T-cell (primary cell): Measurements from ENCODE around the gene PTPRM. TPM values are rescaled to one million over a fixed set of nuclear protein-coding genes. Genes with fewer than 3 reads are reported as not detected.

Source experiments
- ATAC-seq, 4 experiments: fragments of 200-7000 bp in 3 of 4; fragments of 150-1000 bp in 1 of 4; cut with Tn5 transposase; replicated peaks in 1 of 4; 1 replicate in 3 of 4; 2 replicates in 1 of 4; pipeline ENCODE4 v1.10.0; 2021; ENCODE audit warnings: moderate library complexity in 3 of 4, mild to moderate bottlenecking in 2 of 4, moderate number of reproducible peaks in 1 of 4
- CTCF ChIA-PET, 2 donors: fragments of 300-600 bp; sonication (Branson Sonifier 250); formaldehyde crosslinking; loops; one replicate each; lab custom pipeline; 2022; ENCODE audit warnings: antibody characterized with exemption in 2 of 2; lab: Charles Lee
- POLR2A ChIA-PET, 2 donors: fragments of 300-600 bp; sonication (Branson Sonifier 250); formaldehyde crosslinking; loops; one replicate each; lab custom pipeline; 2022; ENCODE audit warnings: antibody characterized with exemption in 2 of 2; lab: Charles Lee
- DNase-seq, 35 experiments: peaks; one replicate each; pipeline versions ENCODE4 v3.0.0 to v3.0.0-alpha.2; 2013 to 2023
- H3K27ac ChIP-seq: one replicate; pipeline ENCODE4 v1.5.1; 2013; ENCODE audit warnings: low read length
- H3K27me3 ChIP-seq, 2 experiments: replicated peaks in 1 of 2; 1 replicate in 1 of 2; 2 replicates in 1 of 2; pipeline versions ENCODE4 v1.6.1 to v1.7.0; 2013; ENCODE audit warnings: low read length in 1 of 2, mixed read lengths in 1 of 2; ENCODE audit not compliant: control insufficient read depth in 2 of 2, insufficient read depth in 2 of 2; ENCODE audit errors: extremely low read depth in 1 of 2
- H3K36me3 ChIP-seq, 2 donors: 1 replicate in 1 of 2; 2 replicates in 1 of 2; pipeline versions ENCODE4 v1.6.1 to v1.7.0; 2013; ENCODE audit warnings: low read length in 1 of 2; ENCODE audit not compliant: control insufficient read depth in 2 of 2, insufficient read depth in 1 of 2; ENCODE audit errors: extremely low read depth in 1 of 2
- H3K4me1 ChIP-seq, 2 experiments: 1 replicate in 1 of 2; 2 replicates in 1 of 2; pipeline versions ENCODE4 v1.6.1 to v1.7.0; 2013; ENCODE audit warnings: low read length in 2 of 2, mixed read lengths in 1 of 2; ENCODE audit not compliant: insufficient read depth in 2 of 2, control insufficient read depth in 1 of 2; ENCODE audit errors: extremely low read depth in 1 of 2
- H3K4me3 ChIP-seq, 2 donors: 1 replicate in 1 of 2; 2 replicates in 1 of 2; pipeline versions ENCODE4 v1.5.1 to v1.7.0; 2013; ENCODE audit warnings: mild to moderate bottlenecking in 2 of 2, low read length in 1 of 2, moderate library complexity in 1 of 2; ENCODE audit not compliant: control insufficient read depth in 1 of 2; ENCODE audit errors: extremely low read depth in 1 of 2
- H3K9me3 ChIP-seq: 2 replicates; pipeline ENCODE4 v1.7.0; 2013
- H3K27ac Mint-ChIP-seq, 2 donors: one replicate each; pipeline ENCODE4 v1.8.0; 2020 to 2021; ENCODE audit warnings: mild to moderate bottlenecking in 2 of 2, mixed read lengths in 2 of 2
- H3K27me3 Mint-ChIP-seq, 2 donors: one replicate each; pipeline ENCODE4 v1.8.0; 2021 to 2022; ENCODE audit warnings: mixed read lengths in 2 of 2
- H3K36me3 Mint-ChIP-seq: one replicate; pipeline ENCODE4 v1.8.0; 2021; ENCODE audit warnings: mixed read lengths
- H3K4me1 Mint-ChIP-seq, 3 donors: one replicate each; pipeline ENCODE4 v1.8.0; 2020 to 2022; ENCODE audit warnings: mixed read lengths in 3 of 3, mild to moderate bottlenecking in 1 of 3
- H3K4me3 Mint-ChIP-seq, 3 donors: one replicate each; pipeline ENCODE4 v1.8.0; 2020 to 2022; ENCODE audit warnings: mild to moderate bottlenecking in 3 of 3, mixed read lengths in 3 of 3, moderate library complexity in 3 of 3
- H3K9me3 Mint-ChIP-seq, 3 donors: one replicate each; pipeline ENCODE4 v1.8.0; 2020 to 2022; ENCODE audit warnings: mixed read lengths in 3 of 3
- WGBS: methylation state at CpG from one replicate; pipeline ENCODE4 v1.1.5; 2013; ENCODE audit warnings: missing lambda C conversion rate; ENCODE audit not compliant: insufficient coverage; 5-methylcytosine and 5-hydroxymethylcytosine counted together
- total RNA-seq, 35 experiments: library from RNA in 6 of 35; stranded (reverse) in 6 of 35; fragments of 120-200 nt in 1 of 35; gene quantifications; one replicate each; pipeline versions ENCODE4 v1.2.1 to v1.2.4 and lab custom pipeline; 2013 to 2026

PTPRM gene
- total RNA-seq, 5 donors from 2014 or later (not counting 1 experiment from before 2014, with no cell fraction given): 4.1 to 47.4 (median 7.1) TPM

GRCh38 chr18:7579918-7580542, 12.9 kb downstream of the PTPRM start:
- ATAC-seq (no peak), DNase-seq (no peak)
- WGBS: 83% methylated on average over 1 of the region's 4 CpGs
- Mint-ChIP-seq H3K36me3 (no peaks in the 10 kb centered on the region), H3K4me1 (no peaks in the 10 kb centered on the region), H3K4me3 (no peak overlapping the region), H3K9me3 (peaks cover 0 to 5% (median 4%) of the 10 kb centered on the region in 3 donors), H3K27me3 (no peaks in the 10 kb centered on the region), H3K27ac (no peak overlapping the region)
- CTCF ChIA-PET: no interaction called here
- Histone ChIP-seq H3K36me3 (no peaks in the 10 kb centered on the region), H3K4me3 (no peak overlapping the region), H3K27ac (no peak overlapping the region), H3K4me1 (no peaks in the 10 kb centered on the region), H3K9me3 (no peaks in the 10 kb centered on the region), H3K27me3 (no peaks in the 10 kb centered on the region)
- POLR2A ChIA-PET: no interaction called here

GRCh38 chr18:7584646-7585275, 17.6 kb downstream of the PTPRM start:
- Histone ChIP-seq H3K9me3 (no peaks in the 10 kb centered on the region), H3K36me3 (no peaks in the 10 kb centered on the region), H3K27ac (no peak overlapping the region), H3K27me3 (no peaks in the 10 kb centered on the region), H3K4me1 (no peaks in the 10 kb centered on the region), H3K4me3 (no peak overlapping the region)
- WGBS: 64% methylated on average over 4 of the region's 7 CpGs
- no peak overlapping the region for H3K27ac Mint-ChIP-seq
- H3K9me3 Mint-ChIP-seq: peaks cover 4 to 5% (median 4%) of the 10 kb centered on the region in 3 donors
- DNase-seq (no peak), ATAC-seq (no peak)
- CTCF ChIA-PET: no interaction called here
- H3K4me3 Mint-ChIP-seq: no peak overlapping the region
- no peaks in the 10 kb centered on the region for H3K4me1 Mint-ChIP-seq
- H3K27me3 Mint-ChIP-seq: no peaks in the 10 kb centered on the region
- no peaks in the 10 kb centered on the region for H3K36me3 Mint-ChIP-seq
- POLR2A ChIA-PET: no interaction called here

GRCh38 chr18:7585276-7585670, 18.2 kb downstream of the PTPRM start:
- DNase-seq: no peak
- Histone ChIP-seq H3K36me3 (no peaks in the 10 kb centered on the region), H3K27ac (no peak overlapping the region), H3K9me3 (no peaks in the 10 kb centered on the region), H3K4me3 (no peak overlapping the region), H3K4me1 (no peaks in the 10 kb centered on the region), H3K27me3 (no peaks in the 10 kb centered on the region)
- ChIA-PET POLR2A (no interaction called here), CTCF (no interaction called here)
- Mint-ChIP-seq H3K4me1 (no peaks in the 10 kb centered on the region), H3K27me3 (no peaks in the 10 kb centered on the region), H3K36me3 (no peaks in the 10 kb centered on the region), H3K27ac (no peak overlapping the region), H3K9me3 (peaks cover 2 to 5% (median 4%) of the 10 kb centered on the region in 3 donors), H3K4me3 (no peak overlapping the region)
- WGBS: 64% methylated on average over 3 of the region's 4 CpGs
- ATAC-seq: no peak

GRCh38 chr18:7586379-7586778, 19.3 kb downstream of the PTPRM start:
- ChIA-PET CTCF (no interaction called here), POLR2A (no interaction called here)
- H3K36me3 ChIP-seq: no peaks in the 10 kb centered on the region
- ATAC-seq (no peak), DNase-seq (no peak)
- H3K4me1 ChIP-seq: no peaks in the 10 kb centered on the region
- H3K9me3 ChIP-seq: no peaks in the 10 kb centered on the region
- no peak overlapping the region for H3K27ac ChIP-seq
- Mint-ChIP-seq H3K9me3 (peaks cover 2 to 5% (median 4%) of the 10 kb centered on the region in 3 donors), H3K4me1 (no peaks in the 10 kb centered on the region), H3K27ac (no peak overlapping the region), H3K36me3 (no peaks in the 10 kb centered on the region), H3K4me3 (no peak overlapping the region), H3K27me3 (peaks cover 0 to 3% of the 10 kb centered on the region in 2 donors)
- WGBS: no CpG with 5 or more reads among the region's 1 CpG
- H3K4me3 ChIP-seq: no peak overlapping the region
- no peaks in the 10 kb centered on the region for H3K27me3 ChIP-seq

- DNase-seq: no peak
- H3K4me3 Mint-ChIP-seq: no peak overlapping the region
- POLR2A ChIA-PET: no interaction called here
Measured at GRCh38 chr18:7590826-7591560, 23.9 kb downstream of the PTPRM start.

GRCh38 chr18:7592305-7593071, 25.4 kb downstream of the PTPRM start:
- Histone ChIP-seq H3K27me3 (no peaks in the 10 kb centered on the region), H3K9me3 (no peaks in the 10 kb centered on the region), H3K4me3 (no peak overlapping the region), H3K27ac (no peak overlapping the region), H3K4me1 (no peaks in the 10 kb centered on the region), H3K36me3 (no peaks in the 10 kb centered on the region)
- Mint-ChIP-seq H3K27me3 (peaks cover 0 to 3% of the 10 kb centered on the region in 2 donors), H3K9me3 (no peaks in the 10 kb centered on the region), H3K4me3 (no peak overlapping the region), H3K4me1 (no peaks in the 10 kb centered on the region), H3K27ac (no peak overlapping the region), H3K36me3 (no peaks in the 10 kb centered on the region)
- POLR2A ChIA-PET: no interaction called here
- DNase-seq (no peak), ATAC-seq (no peak)
- 50% methylated on average over 1 of the region's 4 CpGs for WGBS
- CTCF ChIA-PET: no interaction called here

More at GRCh38 chr18:7590826-7591560, 23.9 kb downstream of the PTPRM start:
- WGBS: 0% methylated on average over 1 of the region's 1 CpG
- CTCF ChIA-PET: no interaction called here
- H3K27me3 ChIP-seq: no peaks in the 10 kb centered on the region
- H3K4me1 Mint-ChIP-seq: no peaks in the 10 kb centered on the region
- H3K4me1 ChIP-seq: no peaks in the 10 kb centered on the region
- H3K9me3 Mint-ChIP-seq: no peaks in the 10 kb centered on the region
- H3K27me3 Mint-ChIP-seq: peaks cover 0 to 3% of the 10 kb centered on the region in 2 donors
- H3K9me3 ChIP-seq: no peaks in the 10 kb centered on the region
- no peak overlapping the region for H3K27ac Mint-ChIP-seq
- no peaks in the 10 kb centered on the region for H3K36me3 Mint-ChIP-seq
- H3K4me3 ChIP-seq: no peak overlapping the region
- H3K27ac ChIP-seq: no peak overlapping the region
- ATAC-seq: no peak
- no peaks in the 10 kb centered on the region for H3K36me3 ChIP-seq
